HEK293T (cell line): ENCODE measurements around the gene CHURC1.

Source experiments
- CTCF ChIA-PET: fragments of 350-600 bp; formaldehyde crosslinking; extraction: SDS; loops from one replicate; lab custom pipeline; 2021; ENCODE audit warnings: antibody characterized with exemption, inconsistent platforms; lab: Yijun Ruan, JAX
- POLR2A ChIA-PET: fragments of 350-600 bp; formaldehyde crosslinking; extraction: SDS; loops from one replicate; lab custom pipeline; 2020; ENCODE audit warnings: antibody characterized with exemption, inconsistent platforms; lab: Yijun Ruan, JAX
- DNase-seq: peaks from one replicate; pipeline ENCODE4 v3.0.0; 2012; ENCODE audit warnings: mixed read lengths; ENCODE audit errors: extremely low spot score
- ARNT ChIP-seq: fragments of 450-650 bp; IDR thresholded peaks from 2 replicates; pipeline ENCODE4 v1.6.1; 2017; ENCODE audit warnings: mild to moderate bottlenecking
- BHLHE40 ChIP-seq: fragments of 450-650 bp; IDR thresholded peaks from 2 replicates; pipeline ENCODE4 v1.6.1; 2016; ENCODE audit warnings: mild to moderate bottlenecking, moderate library complexity, borderline replicate concordance
- CTBP1 ChIP-seq: fragments of 450-650 bp; IDR thresholded peaks from 2 replicates; pipeline ENCODE4 v1.6.1; 2016; ENCODE audit warnings: borderline replicate concordance
- ELF4 ChIP-seq: fragments of 450-650 bp; IDR thresholded peaks from 2 replicates; pipeline ENCODE4 v1.6.1; 2017; ENCODE audit warnings: antibody characterized with exemption
- FOXA1 ChIP-seq: fragments of 450-650 bp; IDR thresholded peaks from 2 replicates; pipeline ENCODE4 v1.6.1; 2016; ENCODE audit warnings: mild to moderate bottlenecking
- FOXK2 ChIP-seq: fragments of 450-650 bp; IDR thresholded peaks from 2 replicates; pipeline ENCODE4 v1.6.1; 2016; ENCODE audit warnings: mild to moderate bottlenecking
- FOXM1 ChIP-seq: fragments of 450-650 bp; IDR thresholded peaks from 2 replicates; pipeline ENCODE4 v1.6.1; 2017; ENCODE audit warnings: mild to moderate bottlenecking, borderline replicate concordance
- HDGF ChIP-seq: fragments of 450-650 bp; IDR thresholded peaks from 2 replicates; pipeline ENCODE4 v1.6.1; 2017; ENCODE audit warnings: antibody characterized with exemption, borderline replicate concordance
- L3MBTL2 ChIP-seq: fragments of 450-650 bp; conservative IDR thresholded peaks from 2 replicates; pipeline ENCODE4 v1.6.1; 2016; ENCODE audit warnings: mild to moderate bottlenecking
- LEF1 ChIP-seq: fragments of 450-650 bp; IDR thresholded peaks from 2 replicates; pipeline ENCODE4 v1.6.1; 2017; ENCODE audit warnings: mild to moderate bottlenecking, borderline replicate concordance
- NFRKB ChIP-seq: fragments of 450-650 bp; IDR thresholded peaks from 2 replicates; pipeline ENCODE4 v1.6.1; 2016; ENCODE audit warnings: mild to moderate bottlenecking, moderate library complexity
- PKNOX1 ChIP-seq: fragments of 450-650 bp; IDR thresholded peaks from 2 replicates; pipeline ENCODE4 v1.6.1; 2016
- SP1 ChIP-seq: fragments of 450-650 bp; IDR thresholded peaks from 2 replicates; pipeline ENCODE4 v1.6.1; 2017
- SUZ12 ChIP-seq: fragments of 450-650 bp; IDR thresholded peaks from 2 replicates; pipeline ENCODE4 v1.6.1; 2016; ENCODE audit warnings: mild to moderate bottlenecking
- TARDBP ChIP-seq: fragments of 450-650 bp; IDR thresholded peaks from 2 replicates; pipeline ENCODE4 v1.6.1; 2016
- ZNF384 ChIP-seq: fragments of 450-650 bp; IDR thresholded peaks from 2 replicates; pipeline ENCODE4 v1.6.1; 2016

CHURC1 gene

GRCh38 chr14:64931123-64931522 lies 16.9 kb downstream of the CHURC1 start:
- no peak for TF ChIP-seq ELF4
- no peak for TF ChIP-seq HDGF
- no peak for TF ChIP-seq PKNOX1
- no peak for TF ChIP-seq TARDBP
- no peak for TF ChIP-seq SUZ12
- TF ChIP-seq ARNT, result no peak
- no peak for TF ChIP-seq ZNF384
- no peak for DNase-seq
- ChIA-PET CTCF (no interaction called here), POLR2A (no interaction called here)

GRCh38 chr14:64932231-64932630 lies 18.0 kb downstream of the CHURC1 start:
- POLR2A ChIA-PET, result no interaction called here
- TF ChIP-seq BHLHE40 (no peak), SP1 (no peak), FOXM1 (no peak), LEF1 (no peak), HDGF (no peak), L3MBTL2 (no peak), FOXK2 (no peak), ELF4 (no peak), NFRKB (no peak), PKNOX1 (no peak), CTBP1 (no peak), SUZ12 (no peak), FOXA1 (no peak), TARDBP (no peak)
- CTCF ChIA-PET, result interaction anchor here (0.8 kb wide), 1 partner anchor 21 kb away, joined by 3 read pairs; no protein-coding TSS in a partner anchor
- DNase-seq, result no peak

GRCh38 chr14:64934338-64934929 lies 20.2 kb downstream of the CHURC1 start:
- CTCF ChIA-PET, result no interaction called here

GRCh38 chr14:64935508-64935907 lies 21.3 kb downstream of the CHURC1 start:
- no peak for DNase-seq
- TF ChIP-seq TARDBP (no peak), FOXM1 (no peak), ELF4 (no peak), HDGF (no peak), SP1 (no peak), PKNOX1 (no peak), LEF1 (no peak), ZNF384 (no peak), FOXK2 (no peak), FOXA1 (no peak), NFRKB (no peak), ARNT (no peak)
- CTCF ChIA-PET, result interaction anchor here (1.5 to 2.0 kb wide), 2 partner anchors 18 to 24 kb away, joined by 6 to 11 read pairs; no protein-coding TSS in a partner anchor
- POLR2A ChIA-PET, result interaction anchor here (1.2 to 2.4 kb wide), 2 partner anchors 8 to 21 kb away, joined by 3 to 10 read pairs; partner anchors contain the start of gene CHURC1

More at GRCh38 chr14:64934338-64934929, 20.2 kb downstream of the CHURC1 start:
- DNase-seq, result no peak
- POLR2A ChIA-PET, result no interaction called here
- TF ChIP-seq TARDBP, result no peak
- no peak for TF ChIP-seq HDGF
- no peak for TF ChIP-seq ARNT
- TF ChIP-seq FOXA1, result no peak
- no peak for TF ChIP-seq FOXK2
- no peak for TF ChIP-seq SP1

GRCh38 chr14:64937171-64937820 lies 23.0 kb downstream of the CHURC1 start:
- ChIA-PET CTCF (interaction anchor here (1.7 to 2.0 kb wide), 2 partner anchors 13 to 26 kb away, joined by 6 to 11 read pairs; no protein-coding TSS in a partner anchor), POLR2A (interaction anchor here (0.6 to 2.4 kb wide), 3 partner anchors 10 to 747 kb away, joined by 3 to 10 read pairs (median 6); partner anchors contain the start of gene FNTB)
- TF ChIP-seq ARNT, result no peak
- TF ChIP-seq LEF1, result no peak
- no peak for TF ChIP-seq SP1
- TF ChIP-seq FOXM1, result no peak
- TF ChIP-seq NFRKB, result no peak
- TF ChIP-seq HDGF, result no peak
- no peak for TF ChIP-seq ELF4
- no peak for TF ChIP-seq CTBP1
- TF ChIP-seq SUZ12, result no peak
- TF ChIP-seq BHLHE40, result no peak
- TF ChIP-seq TARDBP, result no peak
- TF ChIP-seq FOXA1, result no peak
- TF ChIP-seq PKNOX1, result no peak
- TF ChIP-seq FOXK2, result no peak
- DNase-seq, result no peak
